GM18507 (cell line): ENCODE data around the gene LMNTD2.

Experiments
- DNase-seq: peaks from one replicate; pipeline ENCODE4 v3.0.0; 2011; ENCODE audit warnings: low read depth; ENCODE audit not compliant: insufficient read length; ENCODE audit errors: extremely low spot score
- FAIRE-seq: peaks from 2 replicates; lab custom pipeline; 2011; peaks lifted over from hg19 to GRCh38; lab: Jason Lieb, UNC

LMNTD2 gene

GRCh38 chr11:555780-556661 lies 4.5 kb downstream of the LMNTD2 start:
- DNase-seq = no peak
- no peak for FAIRE-seq

- no peak for DNase-seq
Observed at GRCh38 chr11:555227-555779, 5.2 kb downstream of the LMNTD2 start.

GRCh38 chr11:554428-555226 lies 5.9 kb downstream of the LMNTD2 start:
- peak; percentile 49 for FAIRE-seq

More at GRCh38 chr11:555227-555779, 5.2 kb downstream of the LMNTD2 start:
- FAIRE-seq = no peak

GRCh38 chr11:553988-554340 lies 6.6 kb downstream of the LMNTD2 start:
- DNase-seq (no peak), FAIRE-seq (no peak)

More at GRCh38 chr11:554428-555226, 5.9 kb downstream of the LMNTD2 start:
- peak; percentile 68 for DNase-seq

DNA sequence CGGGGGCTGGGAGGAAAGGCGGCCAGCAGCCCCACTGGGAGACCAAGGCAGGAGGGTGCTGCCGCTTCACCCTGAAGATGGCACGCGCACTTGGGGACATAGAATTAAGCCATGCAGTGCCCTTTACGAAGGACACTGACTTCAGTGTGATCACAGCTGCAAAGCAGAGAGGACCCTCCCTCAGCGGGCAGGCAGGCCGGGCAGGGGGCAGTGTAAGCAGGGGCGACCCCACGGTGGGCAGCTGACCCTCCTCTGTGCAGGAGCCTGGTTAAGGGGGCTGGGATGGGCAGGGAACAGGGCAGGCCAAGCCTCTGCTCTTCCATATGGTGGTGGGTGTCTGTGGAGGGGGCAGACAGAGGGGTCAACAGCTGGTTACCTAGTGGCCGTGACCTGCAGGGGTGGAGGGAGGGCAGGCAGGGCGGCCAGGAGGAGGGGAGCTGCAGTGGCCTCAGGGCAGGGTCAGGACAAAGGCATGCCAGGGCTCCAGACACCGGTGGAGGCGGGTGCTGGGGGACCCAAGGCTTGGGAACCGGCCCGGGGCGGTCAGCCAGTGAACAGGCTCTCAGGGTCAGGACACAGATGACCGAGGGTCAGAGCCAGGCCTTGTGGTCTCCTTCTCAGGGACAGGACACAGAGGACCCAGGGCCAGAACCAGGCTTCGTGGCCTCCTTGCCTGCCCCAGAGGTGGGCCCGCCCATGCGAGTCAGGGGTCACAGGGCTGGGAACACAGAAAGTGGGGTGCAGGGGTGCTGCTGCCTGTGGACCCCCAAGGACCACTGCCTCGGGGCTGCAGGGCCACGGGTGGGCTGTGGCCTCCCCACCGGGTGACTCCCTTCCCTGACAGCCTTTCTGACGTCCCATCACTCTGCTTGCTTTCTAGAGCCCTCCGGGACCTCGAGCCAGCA lies 7.2 kb downstream of the LMNTD2 start:
- FAIRE-seq = no peak
- no peak for DNase-seq

- DNase-seq (no peak), FAIRE-seq (no peak)
Observed at GRCh38 chr11:551596-551995, 8.9 kb downstream of the LMNTD2 start.

DNA sequence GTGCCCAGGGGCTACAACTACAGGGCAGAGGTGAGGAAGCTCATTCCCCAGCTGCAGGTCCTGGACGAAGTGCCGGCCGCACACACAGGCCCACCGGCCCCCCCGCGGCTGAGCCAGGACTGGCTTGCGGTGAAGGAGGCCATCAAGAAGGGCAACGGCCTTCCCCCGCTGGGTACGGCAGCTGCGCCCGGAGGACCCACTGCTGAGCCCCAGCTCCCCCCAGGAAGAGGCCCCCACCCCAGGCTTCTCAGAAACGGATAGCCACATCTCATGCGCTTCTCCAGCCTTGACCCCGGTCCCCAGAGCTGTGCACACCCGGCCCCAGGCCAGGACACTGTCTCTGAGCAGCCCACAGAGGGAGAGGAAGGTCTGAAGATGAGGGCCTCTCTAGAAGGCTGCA lies 9.4 kb downstream of the LMNTD2 start:
- DNase-seq = no peak
- FAIRE-seq = no peak

GRCh38 chr11:550746-551085 lies 9.8 kb downstream of the LMNTD2 start:
- DNase-seq = no peak
- FAIRE-seq = no peak

- DNase-seq (no peak), FAIRE-seq (no peak)
Observed at GRCh38 chr11:550021-550745, 10.4 kb downstream of the LMNTD2 start.

DNA sequence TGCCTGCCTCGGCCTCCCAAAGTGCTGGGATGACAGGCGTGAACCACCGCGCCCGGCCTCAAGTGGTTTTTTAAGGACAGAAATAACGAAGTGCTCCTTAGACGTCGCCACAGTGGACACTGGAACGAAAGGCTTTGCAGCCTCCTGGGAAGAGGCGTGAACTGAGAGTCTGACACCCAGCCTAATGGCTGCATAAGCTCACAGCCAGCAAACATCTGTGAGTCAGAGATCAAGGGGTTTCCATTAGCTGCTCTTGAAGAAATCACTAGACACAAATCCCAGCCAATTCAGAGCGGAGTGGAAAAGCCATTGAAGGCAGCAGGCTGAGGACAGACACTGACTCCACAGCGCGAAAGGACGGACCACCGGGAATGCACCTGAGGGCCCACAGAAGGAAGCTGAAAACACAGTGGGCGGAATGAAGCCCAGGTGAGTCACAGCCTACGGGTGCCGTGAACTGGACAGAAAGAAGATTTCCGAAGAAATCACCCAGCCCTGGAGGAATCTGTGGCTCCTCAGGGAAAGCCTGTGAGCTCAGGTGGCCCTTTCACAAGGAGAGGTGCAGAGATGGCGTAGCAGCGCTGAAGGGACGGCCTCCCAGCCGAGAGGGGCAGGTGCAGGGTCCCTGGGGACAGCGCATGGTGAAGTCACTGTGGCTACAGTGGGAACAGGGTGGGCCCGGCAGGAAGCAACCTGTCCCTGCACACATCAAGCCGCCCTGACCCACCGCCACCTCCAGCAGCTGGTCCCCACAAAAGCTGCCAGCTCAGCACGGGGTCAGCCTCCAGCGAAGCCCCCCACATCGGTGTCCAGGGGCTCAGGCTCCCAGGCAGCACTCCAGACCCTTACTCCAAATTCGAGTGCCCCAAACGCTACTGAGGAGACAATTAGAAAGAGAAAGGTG lies 11.6 kb downstream of the LMNTD2 start:
- no peak for FAIRE-seq

DNA sequence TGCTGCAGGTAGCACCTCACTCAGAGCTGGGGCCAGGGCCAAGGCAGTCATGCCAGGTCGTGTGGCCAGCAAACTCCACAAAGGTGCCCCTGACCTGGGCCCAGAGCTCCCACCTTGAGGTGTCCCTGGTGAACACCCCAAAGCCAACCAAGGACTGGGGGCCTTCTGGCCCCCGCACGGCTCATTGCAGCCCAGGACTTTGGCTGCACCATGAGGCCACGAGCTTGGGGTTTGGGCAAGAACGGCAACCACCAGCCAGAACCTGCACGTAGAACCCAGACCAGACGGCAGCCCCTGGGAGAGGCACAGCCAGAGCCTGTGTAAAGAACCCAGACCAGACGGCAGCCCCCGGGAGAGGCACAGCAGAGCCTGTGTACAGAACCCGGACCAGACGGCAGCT lies 15.4 kb downstream of the LMNTD2 start:
- no peak for FAIRE-seq
- DNase-seq = no peak

More for the DNA sequence above, 11.6 kb downstream of the LMNTD2 start:
- no peak for DNase-seq

DNA sequence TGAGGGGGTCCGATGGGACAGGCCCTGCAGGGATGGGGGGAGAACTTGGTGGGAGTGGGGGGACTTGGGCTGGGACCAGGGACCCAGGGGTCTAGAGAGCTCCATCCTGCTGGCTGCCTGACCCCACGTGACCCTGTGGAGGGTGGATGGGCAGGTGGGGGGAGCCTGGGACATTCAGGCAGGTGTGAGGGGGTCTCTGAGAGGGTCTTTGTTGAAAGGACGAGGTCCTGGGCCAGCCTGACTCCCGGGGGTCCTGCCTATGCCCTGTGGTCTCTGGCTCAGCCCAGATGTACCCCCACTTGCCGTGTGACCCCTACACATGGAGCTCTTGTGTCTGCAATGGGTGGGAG lies 15.7 kb downstream of the LMNTD2 start:
- FAIRE-seq (no peak), DNase-seq (no peak)

GRCh38 chr11:541433-541885 lies 19.1 kb downstream of the LMNTD2 start:
- no peak for DNase-seq
- FAIRE-seq = no peak

- no peak for FAIRE-seq
Observed at GRCh38 chr11:540583-541432, 19.7 kb downstream of the LMNTD2 start.

DNA sequence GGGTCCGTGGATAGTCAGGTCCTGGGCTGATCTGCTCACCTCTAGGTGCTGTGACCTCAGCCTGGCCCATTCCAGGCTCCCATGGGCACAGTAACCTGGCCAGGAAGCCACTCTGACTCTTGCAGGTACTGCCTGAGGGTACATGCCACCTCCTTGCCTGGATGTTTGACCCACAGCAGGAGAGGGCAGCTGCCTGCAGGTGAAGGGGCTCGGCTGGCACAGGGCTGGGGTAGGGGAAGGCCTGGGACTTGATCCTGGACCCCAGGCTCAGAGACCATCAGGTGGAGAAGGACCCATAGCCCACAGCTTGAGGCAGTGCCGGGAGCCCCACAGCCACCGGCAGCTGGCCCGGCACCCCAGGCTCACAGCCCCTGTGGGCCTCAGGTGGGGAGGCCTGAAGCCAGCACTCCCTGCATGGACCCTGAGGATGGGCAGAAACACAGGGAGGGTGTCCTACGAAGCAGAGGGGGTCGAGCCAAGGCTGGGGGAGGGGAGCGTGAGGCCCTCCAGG lies 20.5 kb downstream of the LMNTD2 start:
- no peak for FAIRE-seq
- DNase-seq = no peak

More at GRCh38 chr11:540583-541432, 19.7 kb downstream of the LMNTD2 start:
- no peak for DNase-seq

GRCh38 chr11:538431-539051 lies 22.0 kb downstream of the LMNTD2 start:
- DNase-seq (no peak), FAIRE-seq (no peak)
